GM12873 (cell line): ENCODE measurements around the gene HCAR2.

Experiments used
- TF ChIP-seq, protein P1 (sequence below): IDR thresholded peaks from 2 replicates; pipeline ENCODE4 v1.5.1; 2012; ENCODE audit warnings: low read depth, mild to moderate bottlenecking, moderate library complexity, low read length, control low read depth; ENCODE audit not compliant: insufficient read depth; ENCODE audit errors: missing control alignments

Gene HCAR2

DNA sequence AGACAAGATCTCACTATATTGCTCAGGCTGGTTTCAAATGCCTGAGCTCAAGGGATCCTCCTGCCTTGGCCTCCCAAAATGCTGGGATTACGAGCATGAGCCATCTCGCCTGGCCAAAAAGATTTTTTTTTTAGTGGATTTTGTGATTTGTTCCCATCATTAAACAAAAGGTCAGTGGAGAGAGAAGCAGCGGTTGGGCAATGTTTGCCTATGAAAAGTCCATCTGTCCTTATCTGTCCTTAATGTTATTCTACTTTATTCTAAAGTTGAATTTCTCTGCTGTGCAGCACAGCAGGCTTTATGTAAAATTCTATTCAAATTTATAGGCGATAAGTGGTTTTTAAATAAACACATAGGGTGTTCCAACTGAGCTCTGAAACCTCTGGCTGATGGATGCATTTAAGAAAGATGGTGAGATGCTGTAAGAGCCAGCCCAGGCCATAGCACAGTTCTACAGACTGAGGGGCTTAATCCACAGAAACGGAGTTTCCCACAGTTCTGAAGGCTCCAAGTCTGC, 18.8 kb downstream of the HCAR2 start:
- TF ChIP-seq, protein P1, sequence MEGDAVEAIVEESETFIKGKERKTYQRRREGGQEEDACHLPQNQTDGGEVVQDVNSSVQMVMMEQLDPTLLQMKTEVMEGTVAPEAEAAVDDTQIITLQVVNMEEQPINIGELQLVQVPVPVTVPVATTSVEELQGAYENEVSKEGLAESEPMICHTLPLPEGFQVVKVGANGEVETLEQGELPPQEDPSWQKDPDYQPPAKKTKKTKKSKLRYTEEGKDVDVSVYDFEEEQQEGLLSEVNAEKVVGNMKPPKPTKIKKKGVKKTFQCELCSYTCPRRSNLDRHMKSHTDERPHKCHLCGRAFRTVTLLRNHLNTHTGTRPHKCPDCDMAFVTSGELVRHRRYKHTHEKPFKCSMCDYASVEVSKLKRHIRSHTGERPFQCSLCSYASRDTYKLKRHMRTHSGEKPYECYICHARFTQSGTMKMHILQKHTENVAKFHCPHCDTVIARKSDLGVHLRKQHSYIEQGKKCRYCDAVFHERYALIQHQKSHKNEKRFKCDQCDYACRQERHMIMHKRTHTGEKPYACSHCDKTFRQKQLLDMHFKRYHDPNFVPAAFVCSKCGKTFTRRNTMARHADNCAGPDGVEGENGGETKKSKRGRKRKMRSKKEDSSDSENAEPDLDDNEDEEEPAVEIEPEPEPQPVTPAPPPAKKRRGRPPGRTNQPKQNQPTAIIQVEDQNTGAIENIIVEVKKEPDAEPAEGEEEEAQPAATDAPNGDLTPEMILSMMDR, result no peak

DNA sequence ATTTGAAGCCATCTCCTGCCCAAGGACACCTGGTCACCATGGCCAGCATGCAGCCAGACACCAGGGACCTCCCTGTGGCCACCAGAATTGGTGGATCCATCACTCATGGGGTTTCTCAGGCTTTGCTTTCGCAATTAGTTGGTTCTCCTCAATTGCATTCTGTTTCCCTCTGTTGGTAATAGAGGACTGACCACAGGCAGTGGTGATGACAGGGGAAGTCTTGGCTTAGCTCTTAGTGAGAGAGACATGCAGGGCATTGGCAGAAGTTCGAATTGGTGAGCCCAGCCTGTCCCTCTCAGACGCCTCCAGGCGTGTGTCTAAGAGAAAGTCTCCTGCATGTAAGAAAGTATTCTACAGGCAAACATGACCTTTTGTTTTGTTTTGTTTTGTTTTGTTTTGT, 21.3 kb downstream of the HCAR2 start:
- TF ChIP-seq, protein P1, result no peak

DNA sequence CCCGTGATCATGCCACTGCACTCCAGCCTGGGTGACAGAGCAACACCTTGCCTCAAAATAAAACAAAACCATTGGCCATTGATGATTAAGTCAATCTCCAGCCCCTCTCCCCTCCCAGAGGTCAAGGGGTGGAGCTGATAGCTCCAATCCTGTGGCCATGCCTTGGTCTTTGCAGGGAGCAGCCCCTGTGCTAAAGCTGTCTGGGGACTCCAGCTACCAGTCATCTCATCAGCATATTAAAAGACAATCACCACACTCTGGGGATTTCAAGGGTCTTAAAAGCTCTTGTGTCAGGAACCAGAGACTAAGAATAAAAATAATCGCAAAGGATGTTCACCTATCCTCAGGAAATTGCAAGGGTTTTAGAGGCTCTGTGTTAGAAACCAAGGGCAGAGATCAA, 30.6 kb downstream of the HCAR2 start:
- TF ChIP-seq, protein P1, result no peak

DNA sequence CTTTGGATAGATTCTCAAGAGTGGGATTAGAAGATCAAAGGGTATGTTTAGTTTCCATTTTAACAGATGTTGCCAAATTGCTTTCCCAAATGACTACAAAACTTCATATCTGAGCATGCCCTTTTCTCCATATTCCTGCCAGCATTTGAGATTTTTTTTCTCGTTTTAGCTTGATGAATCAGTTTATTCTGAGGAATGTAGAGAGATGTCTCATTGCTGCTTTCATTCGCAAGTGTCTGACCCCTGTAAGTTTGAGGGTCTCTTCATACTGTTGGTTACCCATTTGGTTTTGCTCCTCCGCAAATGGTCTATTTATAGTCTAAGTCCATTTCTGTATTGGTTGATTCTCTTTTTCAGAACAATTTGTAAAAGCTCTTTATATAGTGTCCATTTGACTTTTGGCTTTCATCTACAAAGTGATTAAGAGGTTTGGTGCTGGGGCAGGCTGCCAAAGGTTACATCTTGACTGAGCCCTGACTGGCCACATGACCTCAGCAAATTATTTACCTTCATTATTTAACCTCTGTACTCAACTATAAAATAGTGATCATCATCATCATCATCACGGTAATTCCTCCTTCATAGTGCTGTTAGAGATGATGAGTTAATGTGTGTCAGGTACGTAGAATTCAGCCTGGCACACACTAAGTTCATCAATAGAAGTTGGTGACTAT, 33.6 kb downstream of the HCAR2 start:
- TF ChIP-seq, protein P1, result no peak

DNA sequence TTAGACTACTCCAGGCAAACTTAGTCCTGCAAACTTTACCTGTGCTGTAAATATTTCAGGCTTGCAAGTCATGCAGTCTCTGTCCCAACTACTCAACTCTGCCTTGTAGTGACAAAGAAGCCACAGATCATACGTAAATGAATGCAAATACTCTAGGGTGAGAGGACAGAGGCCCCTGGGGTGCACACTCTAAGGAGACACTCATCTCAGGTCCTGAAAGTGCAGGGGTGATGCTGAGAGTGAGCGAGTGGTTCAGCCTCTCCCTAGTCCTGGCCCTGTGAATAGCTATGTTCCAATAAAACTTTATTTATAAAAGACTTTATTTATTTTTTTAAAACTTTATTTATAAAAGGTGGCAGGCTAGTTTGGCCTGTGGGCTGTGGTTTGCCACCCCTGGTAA, 34.9 kb downstream of the HCAR2 start:
- TF ChIP-seq, protein P1, result no peak

DNA sequence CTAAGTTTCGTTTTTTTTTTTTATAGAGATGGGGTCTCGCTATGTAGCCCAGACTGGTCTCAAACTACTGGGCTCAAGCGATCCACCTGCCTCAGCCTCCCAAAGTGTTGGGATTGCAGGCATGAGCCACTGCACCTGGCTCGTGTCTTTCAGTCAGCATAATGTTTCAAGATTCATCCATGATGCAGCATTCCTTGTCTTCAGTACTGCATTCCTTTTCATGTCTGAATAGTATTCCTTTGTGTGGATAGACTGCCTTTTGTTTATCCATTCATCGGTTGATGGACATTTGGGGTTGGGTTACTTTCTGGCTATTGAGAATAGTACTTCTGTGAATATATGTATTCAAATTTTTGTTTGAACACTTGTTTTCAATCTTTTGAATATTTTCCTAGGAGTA, 37.4 kb downstream of the HCAR2 start:
- TF ChIP-seq, protein P1, result no peak

DNA sequence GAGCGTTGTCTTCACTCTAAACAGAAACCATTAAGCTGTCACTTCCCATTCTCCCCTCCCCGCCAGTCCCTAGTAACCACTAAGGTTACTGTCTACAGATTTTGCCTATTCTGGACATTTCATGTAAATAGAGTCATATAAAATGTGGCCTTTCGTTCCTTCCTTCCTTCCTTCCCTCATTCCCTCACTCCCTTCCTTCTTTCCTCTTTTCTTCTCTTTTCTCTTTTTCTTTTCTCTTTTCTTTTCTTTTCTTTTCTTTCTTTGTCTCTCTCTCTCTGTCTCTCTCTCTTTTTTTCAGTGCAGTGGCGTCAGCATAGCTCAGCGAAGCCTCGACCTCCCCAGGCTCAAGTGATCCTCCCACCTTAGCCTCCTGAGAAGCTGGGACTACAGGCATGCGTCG, 37.8 kb downstream of the HCAR2 start:
- TF ChIP-seq, protein P1, result no peak
